DMS53 treated with DMSO at 0.1 percent for 48 hours (cell line): ENCODE results near the gene ZNF821.
"Not testable (repeated sequence)": the region's sequence is repeated elsewhere in the genome, so short reads cannot be mapped to it uniquely, and the experiment has no call there.

Experiments
- DNase-seq: peaks from one replicate; lab custom pipeline; 2025; ENCODE audit not compliant: unreplicated experiment; lab: John Stamatoyannopoulos, UW

The ZNF821 gene, protein sequence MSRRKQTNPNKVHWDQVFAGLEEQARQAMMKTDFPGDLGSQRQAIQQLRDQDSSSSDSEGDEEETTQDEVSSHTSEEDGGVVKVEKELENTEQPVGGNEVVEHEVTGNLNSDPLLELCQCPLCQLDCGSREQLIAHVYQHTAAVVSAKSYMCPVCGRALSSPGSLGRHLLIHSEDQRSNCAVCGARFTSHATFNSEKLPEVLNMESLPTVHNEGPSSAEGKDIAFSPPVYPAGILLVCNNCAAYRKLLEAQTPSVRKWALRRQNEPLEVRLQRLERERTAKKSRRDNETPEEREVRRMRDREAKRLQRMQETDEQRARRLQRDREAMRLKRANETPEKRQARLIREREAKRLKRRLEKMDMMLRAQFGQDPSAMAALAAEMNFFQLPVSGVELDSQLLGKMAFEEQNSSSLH

DNA sequence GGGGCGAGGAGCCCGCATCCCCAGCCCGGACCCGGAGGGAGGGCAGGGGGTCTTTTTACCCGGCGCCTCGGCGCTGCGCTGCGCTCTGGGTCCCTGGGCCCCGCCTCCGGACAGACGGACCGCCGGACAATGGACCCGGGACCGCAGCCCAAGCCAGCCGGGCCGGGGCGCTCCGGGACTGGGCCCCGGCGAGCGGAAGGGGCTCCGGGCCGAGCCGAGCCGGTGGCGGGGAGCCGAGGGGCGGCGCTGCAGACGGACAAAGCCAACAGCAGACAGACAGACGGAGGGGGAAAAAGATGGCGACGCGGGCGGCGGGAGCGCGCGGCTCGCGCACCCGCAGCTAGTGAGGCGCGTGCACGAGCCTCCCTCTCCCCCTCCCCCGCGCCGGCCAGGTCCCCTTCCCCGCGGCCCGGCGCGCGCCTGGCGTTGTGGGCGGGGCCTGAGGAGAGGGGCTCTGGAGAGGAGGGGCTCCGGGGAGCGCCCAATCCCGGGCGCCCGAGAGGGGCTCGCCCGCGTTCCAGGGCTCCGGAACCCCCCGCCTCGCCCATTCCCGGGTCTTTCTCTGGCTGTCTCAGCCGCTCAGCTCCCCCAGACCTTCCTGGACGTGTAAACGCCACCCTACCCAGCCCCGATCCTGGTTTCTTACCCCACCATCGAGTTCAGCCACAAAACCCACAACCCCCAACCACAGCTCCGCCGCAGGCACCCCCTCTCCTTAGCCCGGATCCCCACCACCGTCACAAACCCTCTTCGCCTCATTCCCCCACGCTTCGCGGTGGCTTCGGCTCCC is at the start of gene ZNF821:
TSS of gene ZNF821 (minus strand) at position 334 of the 790 bp plus-strand sequence. CDS start 4,236 bp downstream, outside the sequence.
- no peak for DNase-seq

DNA sequence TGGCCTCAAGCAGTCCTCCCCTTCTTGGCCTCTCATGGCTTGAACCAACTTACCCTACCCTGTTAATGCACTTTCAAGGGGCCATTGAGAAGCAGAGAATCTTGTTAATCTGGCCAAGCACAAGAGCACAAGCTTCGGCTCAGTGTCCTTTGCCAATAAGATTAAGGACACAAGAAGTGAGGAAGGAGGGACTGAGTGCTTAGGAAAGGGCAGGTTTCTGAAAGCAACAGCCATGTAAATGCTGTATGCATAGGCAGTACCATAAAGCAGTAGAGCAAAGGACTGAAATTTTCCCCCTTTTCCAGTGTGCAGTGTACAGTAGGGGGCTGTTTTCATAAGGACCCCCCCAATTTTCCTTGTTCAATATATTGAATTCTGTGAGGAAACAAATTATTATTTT is 49.0 kb upstream of the ZNF821 start:
- no peak for DNase-seq

DNA sequence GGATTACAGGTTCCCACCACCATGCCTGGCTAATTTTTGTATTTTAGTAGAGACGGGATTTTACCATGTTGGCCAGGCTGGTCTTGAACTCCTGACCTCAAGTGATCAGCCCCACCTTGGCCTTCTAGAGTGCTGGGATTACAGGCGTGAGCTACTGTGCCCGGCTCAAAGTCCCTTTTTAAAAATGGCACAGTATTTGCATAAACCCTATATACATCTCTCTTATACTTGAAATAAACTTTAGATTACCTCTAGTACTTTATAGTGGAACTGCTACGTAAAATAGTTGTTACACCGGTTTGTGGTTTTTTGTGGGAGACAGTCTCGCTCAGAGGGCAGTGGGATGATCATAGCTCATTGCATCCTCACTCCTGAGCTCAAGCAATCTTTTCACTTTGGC is 47.6 kb upstream of the ZNF821 start:
- no peak for DNase-seq

DNA sequence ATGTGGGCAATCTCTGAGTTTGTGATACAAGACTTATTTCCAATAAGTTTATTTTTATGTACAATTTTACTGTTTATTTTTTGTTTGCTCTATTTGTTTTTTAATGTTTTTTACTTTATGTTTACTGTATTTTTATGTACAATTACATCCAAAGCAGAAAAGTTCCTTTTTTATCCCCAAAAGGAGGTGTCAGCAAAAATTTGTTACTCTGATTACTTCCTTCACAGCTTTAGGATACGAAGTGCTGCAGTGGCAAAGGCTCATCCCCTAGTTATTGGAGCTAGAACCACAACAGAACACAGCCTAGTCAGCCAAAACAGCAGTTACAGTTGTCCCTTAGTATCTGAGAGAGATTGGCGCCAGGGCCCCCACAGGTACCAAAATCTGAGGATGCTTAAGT is 47.0 kb upstream of the ZNF821 start:
- DNase-seq, result no peak

DNA sequence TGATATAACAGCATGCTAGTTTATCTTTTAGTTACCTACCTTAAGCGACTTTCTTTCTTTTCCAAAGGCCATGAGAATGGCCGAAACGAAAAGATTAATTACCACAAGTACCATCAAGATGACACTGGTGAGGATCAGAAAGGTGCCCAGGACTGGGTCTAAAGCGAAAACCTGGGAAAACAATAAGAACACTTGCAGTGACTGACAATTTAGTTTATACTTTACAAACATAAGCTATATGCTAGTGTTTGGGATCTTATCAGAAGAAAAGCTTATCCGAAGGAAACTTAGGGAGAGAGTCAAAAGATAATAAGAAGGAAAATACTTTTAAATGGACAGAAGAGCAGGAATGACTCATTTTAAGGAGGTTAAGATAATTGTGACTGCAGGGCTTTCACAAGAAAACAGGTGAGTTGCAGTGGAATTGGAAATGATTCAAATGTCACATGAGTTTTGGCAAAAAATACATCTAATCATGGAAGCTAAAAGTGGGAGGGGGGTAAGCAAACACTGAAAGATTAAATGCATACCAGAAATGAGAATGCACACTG is 46.1 kb upstream of the ZNF821 start:
- DNase-seq, result no peak

DNA sequence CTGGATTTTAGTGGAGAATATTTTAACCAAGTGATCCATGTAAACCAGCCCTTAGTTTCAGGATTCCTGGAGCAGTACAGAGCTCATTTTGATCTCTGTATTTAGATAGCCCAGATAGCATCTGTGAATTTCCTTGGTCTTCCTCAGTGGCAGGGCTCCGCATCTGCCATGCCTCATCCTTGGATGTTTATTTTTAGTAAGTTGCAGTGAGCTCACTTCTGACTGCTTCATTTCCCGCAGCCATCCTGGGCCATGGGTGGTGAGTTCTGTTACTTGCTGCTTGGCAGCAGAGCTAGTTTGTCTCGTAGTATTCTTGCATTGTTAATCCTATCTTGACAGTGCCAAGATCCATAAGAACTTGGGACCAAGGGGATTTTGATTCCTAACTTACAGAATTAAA is 45.1 kb upstream of the ZNF821 start:
- no peak for DNase-seq

DNA sequence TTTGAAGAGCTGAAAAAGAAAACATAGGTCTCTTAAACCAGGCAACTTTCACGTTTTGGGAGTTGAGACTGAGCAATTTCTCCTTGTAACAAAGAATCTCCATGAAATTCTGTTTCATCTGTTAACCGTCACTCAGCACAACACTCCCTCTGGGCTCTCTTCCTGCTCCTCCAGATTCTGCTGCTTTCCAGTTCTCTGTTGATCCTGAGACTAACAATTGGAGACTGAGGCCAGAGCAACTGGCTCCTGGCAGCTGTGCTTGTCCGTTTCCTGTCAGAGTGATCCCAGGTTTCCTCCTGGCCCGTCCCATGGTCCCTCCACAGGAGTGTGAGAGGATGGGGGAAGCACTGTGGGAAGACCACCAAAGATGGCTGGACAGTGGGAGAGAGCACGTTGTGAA is 43.8 kb upstream of the ZNF821 start:
- no peak for DNase-seq

DNA sequence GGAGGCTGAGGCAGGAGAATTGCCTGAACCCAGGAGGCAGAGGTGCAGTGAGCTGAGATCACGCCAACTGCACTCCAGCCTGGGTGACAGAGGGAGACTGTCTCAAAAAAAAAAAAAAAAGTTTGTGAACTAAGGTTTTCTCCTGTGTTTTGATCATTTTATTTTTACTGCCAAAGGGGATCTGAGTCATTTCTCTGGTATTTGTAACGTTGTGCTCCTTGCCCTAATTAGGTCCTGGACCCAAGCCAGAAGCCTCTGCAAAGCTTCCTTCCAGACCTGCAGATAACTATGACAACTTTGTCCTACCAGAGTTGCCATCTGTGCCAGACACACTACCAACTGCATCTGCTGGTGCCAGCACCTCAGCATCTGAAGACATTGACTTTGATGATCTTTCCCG is 43.4 kb upstream of the ZNF821 start:
- no peak for DNase-seq

DNA sequence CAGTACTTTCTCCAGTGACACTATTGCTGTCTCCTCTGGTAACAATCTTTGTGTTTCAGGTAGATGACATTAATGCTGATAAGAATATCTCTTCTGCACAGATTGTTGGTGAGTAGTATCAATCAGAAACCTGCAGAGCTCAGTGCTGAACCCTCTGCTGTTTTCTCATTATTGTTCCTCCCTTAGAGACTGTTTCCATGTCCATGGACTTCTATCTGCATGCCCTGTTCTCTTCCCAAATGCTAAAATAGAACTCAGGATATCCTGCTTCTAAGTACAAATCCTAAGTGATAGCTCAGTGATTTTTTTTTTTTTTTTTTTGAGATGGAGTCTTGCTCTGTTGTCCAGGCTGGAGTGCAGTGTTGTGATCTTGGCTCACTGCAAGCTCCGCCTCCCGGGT is 40.7 kb upstream of the ZNF821 start:
- DNase-seq, result no peak

DNA sequence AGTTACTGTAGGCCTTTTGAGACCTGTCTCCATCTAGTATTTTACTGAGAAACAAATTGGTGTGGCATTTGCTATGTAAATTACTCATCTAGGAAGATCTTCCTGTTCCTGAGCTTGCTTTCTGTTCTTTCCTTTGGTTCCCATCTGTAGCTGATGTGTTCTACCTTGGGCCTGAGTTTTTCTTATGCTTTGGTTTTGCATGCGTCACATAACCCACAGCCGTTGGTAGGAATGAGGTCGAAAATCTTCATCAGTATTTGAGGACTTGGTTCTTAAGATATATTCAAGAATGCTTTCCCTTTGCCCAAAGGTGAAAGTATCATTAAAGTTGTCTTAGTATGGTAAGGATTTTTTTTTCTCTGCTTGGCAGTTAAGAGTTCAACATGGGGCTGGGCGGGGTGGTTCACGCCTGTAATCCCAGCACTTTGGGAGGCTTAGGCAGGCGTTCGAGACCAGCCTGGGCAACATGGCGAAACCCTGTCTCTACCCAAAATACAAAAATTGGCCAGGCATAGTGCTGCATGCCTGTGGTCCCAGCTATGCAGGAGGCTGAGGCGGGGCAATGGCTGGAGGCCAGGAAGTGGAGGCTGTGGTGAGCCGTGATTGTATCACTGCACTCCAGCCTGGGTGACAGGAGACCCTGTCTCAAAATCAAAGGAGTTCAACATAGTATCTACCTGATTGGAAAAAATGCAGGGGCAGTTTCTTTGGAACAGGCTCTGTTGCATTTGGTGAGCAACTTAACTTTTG is 40.1 kb upstream of the ZNF821 start:
- DNase-seq, result no peak

DNA sequence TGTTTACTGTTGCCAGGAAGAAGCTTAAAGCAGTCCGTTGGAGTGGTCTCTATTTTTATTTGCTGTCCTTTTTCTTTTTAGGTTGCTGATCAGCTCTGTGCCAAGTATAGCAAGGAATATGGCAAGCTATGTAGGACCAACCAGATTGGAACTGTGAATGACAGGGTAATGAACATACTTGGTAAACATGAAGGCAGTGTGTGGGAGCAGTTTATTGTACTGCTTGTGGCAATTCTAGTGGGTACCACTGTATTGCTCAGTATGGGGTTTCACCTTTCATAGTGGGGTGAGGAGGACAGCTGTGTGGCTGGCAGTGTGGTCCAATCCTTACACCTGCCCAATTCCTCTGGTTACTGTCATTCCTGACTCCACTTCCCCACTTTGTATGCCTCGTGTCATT is 36.7 kb upstream of the ZNF821 start:
- no peak for DNase-seq

DNA sequence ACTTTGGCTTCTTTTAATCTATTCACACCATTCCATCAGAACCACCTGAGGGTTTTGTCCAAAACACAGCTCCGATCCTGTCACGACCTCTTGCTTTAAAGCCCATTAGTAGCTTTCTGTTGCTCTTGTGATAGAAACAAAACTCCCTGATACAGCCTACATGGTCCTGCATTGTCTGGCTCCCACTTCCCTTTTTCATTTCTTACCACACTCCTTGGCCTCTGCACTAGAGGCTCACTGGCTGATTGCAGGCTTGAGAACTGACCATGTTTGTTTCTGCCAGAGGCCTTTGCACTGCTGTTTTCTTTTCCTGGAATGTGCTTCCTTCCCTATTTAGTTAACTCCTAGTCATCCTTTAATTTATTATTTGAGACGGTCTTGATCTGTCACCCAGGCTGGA is 35.1 kb upstream of the ZNF821 start:
- DNase-seq, result no peak

DNA sequence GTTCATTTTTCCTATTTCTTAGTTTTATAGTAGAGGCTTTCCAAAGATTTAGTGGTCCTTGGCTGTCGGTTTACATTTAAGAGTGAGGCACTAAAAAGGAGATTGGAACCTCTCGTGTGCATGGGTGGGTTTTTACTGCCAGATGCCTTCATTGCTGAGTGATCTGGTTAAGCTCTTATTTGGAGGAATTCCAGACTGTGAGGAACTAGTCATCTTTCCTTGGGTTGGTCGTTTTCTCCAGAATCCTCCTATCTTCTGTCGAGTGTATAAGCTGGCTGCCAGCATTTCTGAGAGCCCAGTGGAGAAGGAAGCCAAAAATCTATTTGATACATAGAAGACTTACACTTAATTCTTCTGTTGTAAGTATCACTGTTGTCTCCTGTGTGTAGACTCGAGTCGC is 33.9 kb upstream of the ZNF821 start:
- no peak for DNase-seq

DNA sequence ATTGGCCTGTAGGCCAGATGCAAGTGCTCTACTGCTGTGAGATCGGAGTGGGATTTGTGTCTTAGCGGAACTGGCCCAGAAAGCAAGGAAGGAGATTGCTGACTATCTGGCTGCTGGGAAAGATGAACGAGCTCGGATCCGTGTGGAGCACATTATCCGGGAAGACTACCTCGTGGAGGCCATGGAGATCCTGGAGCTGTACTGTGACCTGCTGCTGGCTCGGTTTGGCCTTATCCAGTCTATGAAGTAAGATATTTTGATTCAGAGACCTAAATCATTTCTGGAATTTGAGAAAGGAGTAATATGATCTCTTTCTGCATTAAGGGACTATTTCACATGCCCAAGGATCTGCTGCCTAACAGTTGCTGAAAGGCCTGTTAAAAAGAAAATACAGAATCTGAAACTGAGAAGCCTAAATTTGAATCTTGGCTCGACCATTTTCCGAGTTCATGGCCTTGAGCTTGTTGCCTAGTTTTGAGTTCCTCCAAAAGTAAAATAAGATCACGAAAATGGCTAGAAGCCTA is 32.5 kb upstream of the ZNF821 start:
- no peak for DNase-seq

DNA sequence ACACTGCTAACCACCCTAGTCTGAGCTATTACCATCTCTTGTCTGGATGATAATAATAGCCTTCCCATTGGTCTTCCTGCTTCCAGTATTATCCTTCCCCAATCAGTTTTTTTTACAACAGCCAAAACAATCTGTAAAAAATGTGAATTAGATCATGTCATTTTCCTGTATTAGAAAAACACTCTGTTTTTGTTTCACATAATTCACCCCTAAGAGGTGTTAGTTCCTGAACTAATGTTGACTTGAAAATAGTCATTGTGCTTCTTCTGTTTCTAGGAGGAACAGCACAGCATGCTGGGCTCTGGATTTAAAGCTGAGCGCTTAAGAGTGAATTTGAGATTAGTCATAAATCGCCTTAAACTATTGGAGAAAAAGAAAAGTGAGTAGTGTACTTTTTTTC is 31.4 kb upstream of the ZNF821 start:
- no peak for DNase-seq

DNA sequence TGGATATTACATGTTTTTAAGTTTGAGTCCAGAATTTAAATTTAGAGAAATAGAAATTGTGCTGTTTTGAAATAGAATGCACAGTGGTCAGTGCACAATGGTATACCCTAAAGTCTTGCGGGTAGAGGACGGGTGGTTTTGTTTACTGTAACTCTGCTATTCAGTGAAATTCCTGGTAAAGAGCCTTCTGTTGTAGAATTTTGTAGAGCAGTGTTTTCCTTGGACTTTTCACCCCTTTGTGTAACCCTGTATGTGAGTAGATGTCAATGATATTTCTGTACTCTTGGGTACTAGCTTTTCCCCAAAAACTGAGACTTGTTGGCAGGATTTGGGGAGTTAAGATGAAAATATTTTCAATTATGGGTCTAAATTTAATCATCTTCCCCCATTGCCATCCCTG is 30.8 kb upstream of the ZNF821 start:
- no peak for DNase-seq

DNA sequence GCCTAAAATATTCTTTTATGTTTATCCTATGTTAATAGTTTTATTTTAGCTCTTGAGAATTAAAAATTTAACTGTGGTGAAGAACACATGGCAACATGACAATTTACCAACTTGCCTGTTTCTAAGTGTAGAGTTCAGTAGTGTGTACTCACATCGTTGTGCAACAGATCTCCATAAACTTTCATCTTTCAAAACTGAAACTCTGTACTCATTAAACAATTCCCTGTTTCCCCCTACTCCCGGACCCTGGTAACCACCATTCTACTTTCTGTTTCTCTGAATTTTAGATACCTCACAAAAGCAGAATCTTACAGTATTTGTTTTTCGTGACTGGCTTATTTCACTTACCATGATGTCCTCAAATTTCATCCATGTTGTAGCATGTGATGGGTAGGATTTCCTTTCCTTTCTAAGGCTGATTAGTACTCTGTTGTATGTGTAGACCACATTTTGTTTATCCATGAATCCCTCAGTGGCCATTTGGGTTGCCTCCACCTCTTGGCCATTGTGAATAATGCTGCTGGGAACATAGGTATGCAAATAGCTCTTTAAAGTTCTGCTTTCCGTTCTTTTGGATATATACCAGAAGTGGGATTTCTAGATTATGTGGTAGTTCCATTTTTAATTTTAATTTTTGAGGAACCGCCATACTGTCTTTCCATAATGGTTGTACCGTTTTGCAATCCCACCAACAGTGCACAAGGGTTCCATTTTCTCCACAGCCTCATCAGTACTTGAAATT is 28.7 kb upstream of the ZNF821 start:
- DNase-seq, result no peak

DNA sequence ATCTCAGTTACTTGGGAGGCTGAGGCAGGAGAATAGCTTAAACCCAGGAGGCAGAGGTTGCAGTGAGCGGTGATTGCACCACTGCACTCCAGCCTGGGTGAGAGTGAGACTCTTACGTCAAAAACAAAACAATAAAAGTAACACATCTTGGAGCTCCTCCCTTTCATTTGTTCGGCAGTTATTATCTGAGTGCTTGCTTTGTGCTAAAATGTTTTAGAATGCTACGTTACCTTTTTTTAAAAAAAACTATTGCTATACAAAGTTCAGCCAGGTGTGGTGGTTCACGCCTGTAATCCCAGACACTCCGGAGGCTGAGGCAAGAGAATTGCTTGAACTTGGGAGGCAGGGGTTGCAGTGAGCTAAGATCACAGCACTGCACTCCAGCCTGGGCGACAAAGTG is 27.1 kb upstream of the ZNF821 start:
- DNase-seq, result no peak

DNA sequence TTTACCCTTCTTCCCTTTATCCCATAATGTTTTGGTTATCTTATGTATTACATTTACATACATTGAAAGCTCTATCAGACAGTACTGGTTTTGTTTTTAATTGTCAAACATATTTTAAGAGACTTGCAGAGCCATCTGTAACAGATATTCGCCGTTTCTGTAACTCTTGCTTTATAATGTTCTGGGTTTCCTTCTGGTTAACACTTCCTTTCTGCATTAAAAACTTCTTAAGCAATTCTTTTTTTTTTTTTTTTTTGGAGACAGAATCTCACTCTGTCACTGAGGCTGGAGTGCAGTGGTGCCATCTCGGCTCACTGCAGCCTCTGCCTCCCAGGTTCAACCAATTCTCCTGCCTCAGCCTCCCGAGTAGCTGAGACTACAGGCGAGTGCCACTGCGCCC is 21.8 kb upstream of the ZNF821 start:
- not testable (repeated sequence) for DNase-seq

DNA sequence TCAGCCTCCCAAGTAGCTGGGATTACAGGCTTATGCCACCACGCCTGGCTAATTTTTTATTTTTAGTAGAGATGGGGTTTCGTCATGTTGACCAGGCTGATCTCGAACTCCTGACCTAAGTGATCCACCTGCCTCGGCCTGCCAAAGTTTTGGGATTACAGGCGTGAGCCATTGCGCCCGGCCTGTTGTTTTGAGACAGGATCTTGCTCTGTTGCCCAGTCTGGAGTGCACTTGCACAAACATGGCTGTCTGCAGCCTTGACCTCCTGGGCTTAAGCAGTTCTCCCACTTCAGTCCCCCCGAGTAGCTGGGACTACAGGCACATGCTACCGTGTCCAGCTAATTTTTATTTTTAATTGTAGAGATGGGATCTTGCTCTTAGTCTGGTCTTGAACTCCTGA is 20.3 kb upstream of the ZNF821 start:
- DNase-seq, result no peak

DNA sequence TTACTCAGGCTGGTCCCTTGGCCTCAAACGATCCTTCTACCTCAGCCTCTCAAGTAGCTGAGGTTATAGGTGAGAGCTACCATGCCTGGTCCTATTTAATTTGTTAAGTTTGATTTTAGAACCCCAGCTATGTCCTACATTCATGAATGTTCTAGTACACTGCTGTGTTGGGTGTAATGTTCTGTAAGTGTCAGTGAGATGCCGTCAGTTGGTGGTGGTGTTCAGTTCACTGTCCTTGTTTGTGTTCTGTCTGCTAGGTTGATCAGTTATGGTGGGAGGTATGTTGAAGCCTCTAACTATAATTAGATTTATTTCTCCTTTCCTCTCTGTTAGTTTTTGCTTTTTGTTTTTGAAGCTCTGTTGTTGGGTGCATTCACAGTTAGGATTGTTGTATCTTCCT is 19.6 kb upstream of the ZNF821 start:
- DNase-seq, result no peak
